A673 (cell line): Measurements from ENCODE around the gene TSR1. TPM values are rescaled to one million over a fixed set of nuclear protein-coding genes. Genes with fewer than 3 reads are reported as not detected.

Experiments
- BruUV-seq: library from RNA; stranded (reverse); fragments of 400-500 nt; replicated peaks from 2 replicates; lab custom pipeline; 2021; lab: Mats Ljungman, UMichigan
- CTCF ChIA-PET: fragments of 300-600 bp; sonication (Branson Sonifier 250); formaldehyde crosslinking; loops from one replicate; lab custom pipeline; 2022; ENCODE audit warnings: antibody characterized with exemption; lab: Charles Lee
- POLR2A ChIA-PET: fragments of 300-600 bp; sonication (Branson Sonifier 250); formaldehyde crosslinking; loops from one replicate; lab custom pipeline; 2022; ENCODE audit warnings: antibody characterized with exemption; ENCODE audit not compliant: low non-redundant PET; lab: Charles Lee
- DNase-seq: peaks from one replicate; pipeline ENCODE4 v3.0.0-alpha.2; 2015; ENCODE audit warnings: low spot score
- H3K27ac ChIP-seq: fragments of 200-600 bp; sonication (generic); 2 replicates; pipeline ENCODE4 v1.5.1; 2016; ENCODE audit warnings: mixed run types, low read depth, mild to moderate bottlenecking, mixed read lengths, antibody characterized with exemption, low read length; ENCODE audit not compliant: poor library complexity, severe bottlenecking
- H3K27me3 ChIP-seq: fragments of 200-600 bp; sonication (generic); replicated peaks from 2 replicates; pipeline ENCODE4 v1.6.1; 2017; ENCODE audit warnings: mixed run types, low read depth, mild to moderate bottlenecking, mixed read lengths, antibody characterized with exemption, low read length; ENCODE audit not compliant: insufficient read depth, poor library complexity
- H3K36me3 ChIP-seq: fragments of 200-600 bp; sonication (generic); 2 replicates; pipeline ENCODE4 v1.6.1; 2016; ENCODE audit warnings: mixed run types, mild to moderate bottlenecking, mixed read lengths, antibody characterized with exemption, low read length; ENCODE audit not compliant: insufficient read depth, poor library complexity, severe bottlenecking
- H3K4me1 ChIP-seq: fragments of 200-600 bp; sonication (generic); 2 replicates; pipeline ENCODE4 v1.6.1; 2017; ENCODE audit warnings: mixed run types, mild to moderate bottlenecking, mixed read lengths, antibody characterized with exemption, low read length; ENCODE audit not compliant: insufficient read depth, poor library complexity, severe bottlenecking
- H3K4me3 ChIP-seq: fragments of 200-600 bp; sonication (generic); 2 replicates; pipeline ENCODE4 v1.5.1; 2016; ENCODE audit warnings: low read depth, mixed run types, mild to moderate bottlenecking, mixed read lengths, low read length; ENCODE audit not compliant: poor library complexity, severe bottlenecking
- H3K9me3 ChIP-seq: fragments of 200-600 bp; sonication (generic); 2 replicates; pipeline ENCODE4 v1.6.1; 2016; ENCODE audit warnings: mixed run types, low read depth, mild to moderate bottlenecking, mixed read lengths, antibody characterized with exemption, low read length; ENCODE audit not compliant: poor library complexity, severe bottlenecking
- CTCF ChIP-seq: fragments of 300-800, 200-600 bp; sonication (generic); conservative IDR thresholded peaks from 2 replicates; pipeline ENCODE4 v1.5.1; 2017; ENCODE audit warnings: low read depth, mild to moderate bottlenecking, antibody characterized with exemption, low read length, moderate library complexity, mixed read lengths
- EZH2 ChIP-seq: fragments of 200-600 bp; sonication (generic); IDR thresholded peaks from 2 replicates; pipeline ENCODE4 v1.6.1; 2017; ENCODE audit warnings: borderline replicate concordance, low read depth, mild to moderate bottlenecking, mixed read lengths, antibody characterized with exemption, low read length; ENCODE audit not compliant: poor library complexity, severe bottlenecking
- intact Hi-C: fragments of 100-400 bp; cut with micrococcal nuclease; formaldehyde crosslinking; loops from one replicate; pipeline ENCODE4 v1.10.0; 2022; ENCODE audit not compliant: unreplicated experiment
- total RNA-seq: library from RNA; stranded (reverse); gene quantifications from 2 replicates; pipeline ENCODE4 v1.2.3, GENCODE V29; 2021

TSR1 gene
- total RNA-seq, 1 experiment from 2014 or later = 91.0 TPM

- POLR2A ChIA-PET = interaction anchor here (0.7 to 0.9 kb wide), 2 partner anchors 13 to 503 kb away, joined by 3 to 4 read pairs; no protein-coding TSS in a partner anchor
- CTCF ChIA-PET = interaction anchor here (0.6 to 1.5 kb wide), 2 partner anchors 13 to 21 kb away, joined by 3 to 4 read pairs; no protein-coding TSS in a partner anchor
- no peaks in the 10 kb centered on the region for H3K9me3 ChIP-seq
- peaks cover 5% of the 10 kb centered on the region for H3K4me1 ChIP-seq
- H3K36me3 ChIP-seq = peaks cover 10% of the 10 kb centered on the region
- H3K4me3 ChIP-seq = no peak overlapping the region
- peak; percentile 48 for DNase-seq
- no peaks in the 10 kb centered on the region for H3K27me3 ChIP-seq
- intact Hi-C loops = no loop called here
- no peak overlapping the region for H3K27ac ChIP-seq
- no peak for TF ChIP-seq EZH2
- TF ChIP-seq CTCF = peak; percentile 29; the same call in 1 of the 2 replicates
- BruUV-seq = no TSS peak
Measured at GRCh38 chr17:2369551-2370210, 33.4 kb upstream of the TSR1 start.

- H3K27ac ChIP-seq = peak overlapping the region; percentile 1
- peaks cover 11% of the 10 kb centered on the region for H3K36me3 ChIP-seq
- ChIA-PET CTCF (interaction anchor here (0.6 to 1.5 kb wide), 2 partner anchors 13 to 20 kb away, joined by 3 to 4 read pairs; no protein-coding TSS in a partner anchor), POLR2A (interaction anchor here (0.6 to 0.9 kb wide), 2 partner anchors 13 to 59 kb away, joined by 3 read pairs; no protein-coding TSS in a partner anchor)
- H3K4me3 ChIP-seq = no peak overlapping the region
- no peaks in the 10 kb centered on the region for H3K27me3 ChIP-seq
- peaks cover 5% of the 10 kb centered on the region for H3K4me1 ChIP-seq
- DNase-seq = no peak
- intact Hi-C loops = no loop called here
- TF ChIP-seq EZH2 (no peak), CTCF (no peak)
- H3K9me3 ChIP-seq = no peaks in the 10 kb centered on the region
- BruUV-seq = no TSS peak
Measured at GRCh38 chr17:2369039-2369438, 32.8 kb upstream of the TSR1 start.

- TF ChIP-seq EZH2 (no peak), CTCF (no peak)
- Histone ChIP-seq H3K36me3 (peaks cover 8% of the 10 kb centered on the region), H3K27ac (no peak overlapping the region), H3K9me3 (no peaks in the 10 kb centered on the region), H3K4me3 (no peak overlapping the region), H3K4me1 (peaks cover 5% of the 10 kb centered on the region), H3K27me3 (no peaks in the 10 kb centered on the region)
- ChIA-PET CTCF (interaction anchor here (1.5 kb wide), 1 partner anchor 14 kb away, joined by 4 read pairs; no protein-coding TSS in a partner anchor), POLR2A (interaction anchor here (0.6 kb wide), 1 partner anchor 60 kb away, joined by 3 read pairs; no protein-coding TSS in a partner anchor)
- BruUV-seq = no TSS peak
- no peak for DNase-seq
- intact Hi-C loops = no loop called here
Measured at GRCh38 chr17:2368359-2368758, 32.1 kb upstream of the TSR1 start.
